GM12874 (cell line): ENCODE data around the gene EIPR1.

ENCODE experiments used
- TF ChIP-seq, protein P1 (sequence below): IDR thresholded peaks from 2 replicates; pipeline ENCODE4 v1.5.1; 2011; ENCODE audit warnings: low read depth, mild to moderate bottlenecking, control low read depth, low read length, moderate library complexity; ENCODE audit not compliant: insufficient read depth

Gene EIPR1

DNA sequence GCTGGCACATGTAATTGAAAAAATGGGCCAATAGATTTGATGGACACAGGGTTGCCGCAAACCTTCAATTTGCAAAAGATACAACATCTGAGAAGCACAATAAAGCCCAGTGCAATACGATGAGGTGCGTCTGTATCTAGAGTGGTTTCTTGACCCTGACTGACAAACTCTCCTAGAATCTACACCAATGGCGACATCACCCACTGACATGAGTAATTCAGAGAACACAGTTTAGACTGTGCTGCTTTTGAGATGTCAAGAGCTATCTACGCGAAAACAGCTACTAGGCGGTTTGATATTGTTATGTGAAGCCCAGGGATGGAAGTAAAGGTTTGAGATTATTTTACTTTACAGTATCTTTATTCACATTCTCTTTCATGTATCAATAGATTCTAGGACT, 104.9 kb downstream of the EIPR1 start:
- TF ChIP-seq, protein P1, sequence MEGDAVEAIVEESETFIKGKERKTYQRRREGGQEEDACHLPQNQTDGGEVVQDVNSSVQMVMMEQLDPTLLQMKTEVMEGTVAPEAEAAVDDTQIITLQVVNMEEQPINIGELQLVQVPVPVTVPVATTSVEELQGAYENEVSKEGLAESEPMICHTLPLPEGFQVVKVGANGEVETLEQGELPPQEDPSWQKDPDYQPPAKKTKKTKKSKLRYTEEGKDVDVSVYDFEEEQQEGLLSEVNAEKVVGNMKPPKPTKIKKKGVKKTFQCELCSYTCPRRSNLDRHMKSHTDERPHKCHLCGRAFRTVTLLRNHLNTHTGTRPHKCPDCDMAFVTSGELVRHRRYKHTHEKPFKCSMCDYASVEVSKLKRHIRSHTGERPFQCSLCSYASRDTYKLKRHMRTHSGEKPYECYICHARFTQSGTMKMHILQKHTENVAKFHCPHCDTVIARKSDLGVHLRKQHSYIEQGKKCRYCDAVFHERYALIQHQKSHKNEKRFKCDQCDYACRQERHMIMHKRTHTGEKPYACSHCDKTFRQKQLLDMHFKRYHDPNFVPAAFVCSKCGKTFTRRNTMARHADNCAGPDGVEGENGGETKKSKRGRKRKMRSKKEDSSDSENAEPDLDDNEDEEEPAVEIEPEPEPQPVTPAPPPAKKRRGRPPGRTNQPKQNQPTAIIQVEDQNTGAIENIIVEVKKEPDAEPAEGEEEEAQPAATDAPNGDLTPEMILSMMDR, result no peak

DNA sequence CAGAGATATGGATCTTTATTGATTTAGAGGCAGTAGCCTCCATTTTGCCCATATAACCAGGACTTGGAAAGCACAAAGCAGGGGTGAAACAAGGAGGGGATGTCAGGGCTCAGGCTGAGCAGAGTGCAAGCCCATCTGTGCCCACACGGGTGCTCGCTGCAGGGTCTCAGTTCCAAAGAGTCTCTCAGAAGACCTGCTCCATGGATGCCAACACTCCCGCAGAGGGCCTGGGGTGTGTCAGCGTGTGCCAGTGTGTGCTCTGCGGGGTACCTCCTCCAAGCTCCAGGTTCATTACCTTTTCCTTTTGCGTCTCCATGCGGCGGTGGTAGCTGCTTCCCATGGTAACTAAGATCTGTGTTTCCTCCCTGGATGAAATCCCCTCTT, 107.5 kb downstream of the EIPR1 start:
- TF ChIP-seq, protein P1, result no peak

DNA sequence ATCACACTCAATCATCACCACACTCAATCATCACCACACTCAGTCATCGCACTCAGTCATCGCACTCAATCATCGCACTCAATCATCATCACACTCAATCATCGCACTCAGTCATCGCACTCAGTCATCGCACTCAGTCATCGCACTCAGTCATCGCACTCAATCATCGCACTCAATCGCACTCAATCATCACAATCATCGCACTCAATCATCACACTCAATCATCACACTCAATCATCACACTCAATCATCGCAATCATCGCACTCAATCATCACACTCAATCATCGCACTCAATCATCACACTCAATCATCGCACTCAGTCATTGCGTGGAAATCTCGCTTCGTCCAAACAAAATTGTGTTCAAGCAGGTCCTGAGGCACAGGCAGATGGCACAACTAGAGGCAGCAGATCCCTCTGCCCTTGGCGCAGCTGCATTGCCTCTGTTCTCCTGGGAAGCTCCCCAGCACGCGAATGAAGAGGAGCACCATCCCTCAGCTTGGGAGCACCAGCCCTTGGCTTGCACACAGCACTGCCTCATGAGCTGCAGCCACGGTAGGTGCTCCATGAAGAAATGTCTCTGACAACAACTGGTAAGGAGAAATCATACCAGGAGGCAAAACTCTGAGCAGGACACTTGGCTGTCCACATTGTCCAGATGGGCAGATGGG, 108.1 kb downstream of the EIPR1 start:
- TF ChIP-seq, protein P1, result no peak

DNA sequence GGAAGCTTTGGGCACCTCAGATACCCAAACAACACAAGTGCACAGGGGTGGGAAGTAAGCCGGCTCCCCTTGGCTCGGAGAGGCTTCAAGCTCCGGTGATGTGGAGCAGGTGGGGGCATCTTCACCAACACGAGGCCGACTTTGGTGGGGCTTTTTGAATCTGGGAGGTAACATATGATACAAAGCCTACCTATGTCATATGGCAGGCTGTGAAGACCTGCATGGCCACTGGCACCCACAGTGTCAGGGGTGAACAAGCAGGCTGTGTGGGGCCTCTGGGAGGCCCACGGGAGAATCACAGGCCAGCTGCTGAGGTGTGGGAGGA, 109.0 kb downstream of the EIPR1 start:
- TF ChIP-seq, protein P1, result no peak

DNA sequence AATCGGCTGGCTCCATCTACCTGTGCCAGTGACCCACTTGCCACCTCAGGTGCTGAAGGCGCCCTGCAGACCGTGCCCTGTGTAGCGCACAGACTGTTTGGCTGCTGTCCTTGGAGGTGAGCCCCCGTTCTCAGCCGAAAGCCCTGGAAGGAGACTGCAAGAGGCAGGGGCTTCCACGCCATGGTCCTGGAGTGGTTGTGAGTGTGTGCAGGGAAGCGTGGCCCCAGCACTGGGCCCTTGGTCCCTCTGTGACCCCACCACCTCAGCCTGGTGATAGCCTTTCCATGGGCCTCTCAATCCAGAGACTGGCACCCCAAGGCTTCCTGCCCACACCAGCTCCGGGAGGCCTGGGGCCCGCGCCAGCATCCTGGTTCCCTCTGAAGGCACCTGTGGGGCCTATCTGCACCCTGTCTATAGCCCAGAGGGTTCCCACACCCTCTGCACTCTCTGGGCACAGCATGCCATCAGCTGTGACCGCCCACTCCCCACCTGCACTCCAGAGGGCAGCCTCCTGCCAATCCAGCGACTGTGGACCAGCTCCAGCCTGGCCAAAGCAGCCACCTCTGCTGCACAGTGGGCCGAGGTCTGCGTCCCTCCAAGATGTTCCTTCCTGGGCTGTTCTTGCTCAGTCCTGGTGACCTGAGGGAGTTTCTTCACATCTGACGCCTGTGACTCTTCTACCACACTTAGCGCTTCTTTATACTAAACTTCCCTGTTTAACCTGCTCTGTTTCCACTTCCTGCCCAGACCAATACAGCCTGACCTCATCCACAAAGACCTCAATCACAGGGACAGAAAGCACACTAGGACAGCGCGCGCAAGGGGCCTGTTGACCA, 109.5 kb downstream of the EIPR1 start:
- TF ChIP-seq, protein P1, result no peak

DNA sequence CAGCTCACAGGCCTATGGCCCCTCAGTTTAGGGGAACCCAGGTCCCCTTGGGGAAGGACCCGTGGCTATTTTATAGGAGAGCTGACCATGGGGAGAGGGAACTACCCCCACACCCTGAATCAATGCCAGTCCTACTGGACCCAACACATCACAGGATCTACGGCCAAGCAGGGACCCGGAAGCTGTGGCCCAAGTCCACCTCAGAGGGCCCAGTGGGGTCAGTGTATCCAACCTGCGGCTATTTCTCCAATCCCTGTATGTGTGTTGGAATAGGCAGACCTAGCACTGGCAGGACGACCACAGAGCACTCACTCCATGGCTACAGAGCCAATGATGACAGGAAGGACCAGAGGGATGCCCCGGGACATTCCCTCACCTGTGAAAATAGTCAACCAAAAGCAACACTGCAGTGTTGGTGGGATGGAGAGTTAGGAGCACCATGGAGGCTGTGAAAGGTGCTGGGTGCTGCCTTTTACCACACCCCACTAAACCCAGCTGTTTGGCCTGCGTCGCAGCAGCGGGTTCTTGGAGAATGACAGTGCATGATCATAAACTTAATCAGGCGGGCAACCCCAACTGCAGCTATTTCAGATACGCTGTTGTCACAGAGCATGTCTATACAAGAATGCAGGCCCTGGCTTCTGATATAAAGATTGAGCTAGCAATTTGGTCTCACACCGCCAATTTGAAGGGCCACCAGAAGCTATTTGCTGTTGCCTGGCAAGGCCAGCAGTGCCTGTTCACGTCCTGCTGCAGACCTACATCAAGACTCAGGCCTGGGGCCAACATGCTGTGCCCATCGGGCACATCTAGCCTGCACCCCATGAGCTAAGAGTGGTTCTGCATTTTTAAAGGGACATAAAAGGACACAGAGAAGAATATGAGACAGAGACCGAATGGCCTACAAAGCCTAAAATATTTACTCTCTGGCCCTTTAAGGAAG, 110.4 kb downstream of the EIPR1 start:
- TF ChIP-seq, protein P1, result no peak
